HUES64 (cell line): Measurements from ENCODE around the gene ZNF516.
A peak's percentile ranks its signal among the peaks of the same experiment; 100 is the strongest.

Source experiments
- H3K27ac ChIP-seq: 2 replicates; pipeline ENCODE4 v1.7.0; 2013; ENCODE audit warnings: low read depth, low read length, inconsistent platforms
- H3K27me3 ChIP-seq: 2 replicates; pipeline ENCODE4 v1.6.1; 2013; ENCODE audit warnings: mild to moderate bottlenecking, low read length; ENCODE audit not compliant: insufficient read depth
- H3K36me3 ChIP-seq: 2 replicates; pipeline ENCODE4 v1.6.1; 2013; ENCODE audit warnings: mild to moderate bottlenecking, low read length; ENCODE audit not compliant: insufficient read depth
- H3K4me1 ChIP-seq: 2 replicates; pipeline ENCODE4 v1.6.1; 2013; ENCODE audit warnings: mild to moderate bottlenecking, low read length, moderate library complexity; ENCODE audit not compliant: insufficient read depth
- H3K4me3 ChIP-seq: 2 replicates; pipeline ENCODE4 v1.5.1; 2013; ENCODE audit warnings: mild to moderate bottlenecking, low read length, moderate library complexity
- H3K9ac ChIP-seq: 2 replicates; pipeline ENCODE4 v1.6.1; 2013; ENCODE audit warnings: mild to moderate bottlenecking, low read depth, low read length
- H3K9me3 ChIP-seq: 2 replicates; pipeline ENCODE4 v1.6.1; 2013; ENCODE audit warnings: low read depth, low read length; ENCODE audit not compliant: insufficient read depth
- WGBS: fragments of 150-250, 120-280 bp; methylation state at CpG from one replicate; pipeline ENCODE4 v1.1.7; 2013; ENCODE audit warnings: missing lambda C conversion rate; 5-methylcytosine and 5-hydroxymethylcytosine counted together

ZNF516 gene

GRCh38 chr18:76459312-76459686 is 35.7 kb downstream of the ZNF516 start:
- H3K9ac ChIP-seq, result no peak overlapping the region
- H3K4me3 ChIP-seq, result no peak overlapping the region
- 95% methylated on average over 17 of the region's 17 CpGs for WGBS
- H3K36me3 ChIP-seq, result no peaks in the 10 kb centered on the region
- H3K4me1 ChIP-seq, result peaks cover 10% of the 10 kb centered on the region
- no peak overlapping the region for H3K27ac ChIP-seq
- H3K9me3 ChIP-seq, result no peaks in the 10 kb centered on the region
- no peaks in the 10 kb centered on the region for H3K27me3 ChIP-seq

DNA sequence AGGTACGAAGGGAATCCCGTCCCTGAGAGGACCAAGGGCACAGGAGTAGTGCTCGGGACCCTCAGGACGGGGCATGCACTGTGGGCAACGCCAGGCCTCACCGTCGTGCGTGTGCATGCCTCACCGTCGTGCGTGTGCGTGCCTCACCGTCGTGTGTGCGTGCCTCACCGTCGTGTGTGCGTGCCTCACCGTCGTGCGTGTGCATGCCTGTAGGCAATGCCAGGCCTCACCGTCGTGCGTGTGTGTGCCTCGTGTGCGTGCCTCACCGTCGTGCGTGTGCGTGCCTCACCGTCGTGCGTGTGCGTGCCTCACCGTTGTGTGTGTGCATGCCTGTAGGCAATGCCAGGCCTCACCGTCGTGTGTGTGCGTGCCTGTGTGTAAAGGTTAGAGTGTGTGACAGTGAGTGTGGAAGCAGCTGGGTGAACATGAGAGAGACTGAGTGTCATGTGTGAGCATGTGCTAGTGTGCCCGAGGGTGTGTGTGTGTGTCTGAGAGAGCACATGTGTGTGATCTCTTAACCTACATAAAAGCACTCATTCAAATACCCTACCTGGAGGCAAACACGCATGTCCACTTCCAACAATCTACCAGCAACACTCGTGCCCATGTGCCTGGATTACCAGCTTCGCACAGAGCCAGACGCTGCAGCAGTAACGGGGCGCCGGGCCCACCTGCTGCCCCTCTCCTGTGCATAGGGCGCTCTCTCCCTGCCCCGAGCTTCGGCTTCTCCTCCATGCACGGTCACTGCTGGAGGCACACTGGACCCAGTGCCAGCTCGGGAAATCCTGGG is 36.3 kb downstream of the ZNF516 start:
- H3K9ac ChIP-seq, result no peak overlapping the region
- 96% methylated on average over 51 of the region's 51 CpGs for WGBS
- 0 out of 2 replicates have a peak, but pooled peaks cover under 1% of the 10 kb centered on the region for H3K27me3 ChIP-seq
- no peaks in the 10 kb centered on the region for H3K36me3 ChIP-seq
- H3K4me3 ChIP-seq, result no peak overlapping the region
- no peak overlapping the region for H3K27ac ChIP-seq
- H3K4me1 ChIP-seq, result peaks cover 15% of the 10 kb centered on the region
- no peaks in the 10 kb centered on the region for H3K9me3 ChIP-seq

DNA sequence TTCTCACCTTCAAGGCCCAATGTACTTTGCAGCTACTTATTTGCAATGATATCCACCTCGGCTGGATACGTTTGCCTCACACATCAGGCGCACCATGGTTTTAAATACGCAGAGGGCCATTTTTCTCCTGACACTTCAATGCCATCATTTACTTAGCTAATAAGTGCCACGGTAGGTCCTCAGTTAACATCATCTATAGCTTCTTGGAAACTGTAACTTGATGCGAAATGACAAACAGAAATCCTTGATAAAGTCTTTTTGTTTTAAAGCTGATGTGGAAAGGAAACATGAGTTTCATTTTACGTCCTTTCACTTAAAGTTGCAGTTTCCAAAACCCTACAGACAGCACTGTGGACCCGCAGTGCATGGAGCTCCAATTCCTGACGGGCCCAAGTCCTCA is 37.1 kb downstream of the ZNF516 start:
- H3K4me1 ChIP-seq, result peaks cover 23% of the 10 kb centered on the region
- H3K9ac ChIP-seq, result no peak overlapping the region
- no peaks in the 10 kb centered on the region for H3K36me3 ChIP-seq
- H3K27ac ChIP-seq, result no peak overlapping the region
- H3K9me3 ChIP-seq, result no peaks in the 10 kb centered on the region
- 93% methylated on average over 9 of the region's 9 CpGs for WGBS
- H3K27me3 ChIP-seq, result peaks cover 8% of the 10 kb centered on the region
- H3K4me3 ChIP-seq, result no peak overlapping the region

DNA sequence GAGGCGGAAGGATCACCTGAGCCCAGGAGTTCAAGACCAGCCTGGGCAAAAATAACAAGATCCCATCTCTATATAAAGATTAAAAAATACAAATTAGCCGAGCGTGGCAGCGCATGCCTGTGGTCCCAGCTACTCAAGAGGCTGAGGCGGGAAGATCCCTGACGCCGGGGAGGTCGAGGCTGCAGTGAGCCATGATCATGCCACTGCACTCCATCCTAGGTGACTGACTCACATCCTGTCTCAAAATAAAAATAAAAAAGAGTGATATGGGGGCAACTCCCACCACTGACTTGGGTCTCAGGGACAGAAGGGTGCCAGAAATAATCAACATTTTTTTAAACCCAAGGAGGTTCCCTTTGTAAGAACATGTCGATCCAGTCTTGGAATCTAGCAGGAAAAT is 37.6 kb downstream of the ZNF516 start:
- Histone ChIP-seq H3K4me3 (no peak overlapping the region), H3K9ac (no peak overlapping the region), H3K9me3 (no peaks in the 10 kb centered on the region), H3K4me1 (peaks cover 28% of the 10 kb centered on the region), H3K27ac (no peak overlapping the region), H3K27me3 (peaks cover 13% of the 10 kb centered on the region), H3K36me3 (no peaks in the 10 kb centered on the region)
- 97% methylated on average over 9 of the region's 9 CpGs for WGBS

DNA sequence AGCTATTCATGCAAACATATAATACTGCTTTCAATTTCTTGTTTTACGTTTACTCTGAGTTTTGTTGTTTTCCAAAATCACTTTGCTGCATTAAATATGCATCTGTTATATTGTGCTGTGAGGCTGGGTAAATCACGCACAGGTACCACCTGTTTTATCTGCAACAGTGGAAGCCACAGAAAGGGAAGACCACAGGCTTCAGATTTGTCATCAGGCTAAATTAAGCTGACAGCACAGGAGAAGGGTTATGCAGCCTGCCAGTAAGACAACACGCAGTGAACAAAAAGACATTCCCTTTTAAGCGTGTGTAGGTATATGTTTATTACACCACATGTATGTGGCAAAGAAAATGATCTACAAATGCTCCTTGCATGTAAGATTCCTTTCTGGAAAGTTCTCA is 38.2 kb downstream of the ZNF516 start:
- Histone ChIP-seq H3K9ac (no peak overlapping the region), H3K27ac (no peak overlapping the region), H3K4me1 (peaks cover 34% of the 10 kb centered on the region), H3K9me3 (no peaks in the 10 kb centered on the region), H3K27me3 (peaks cover 19% of the 10 kb centered on the region), H3K4me3 (no peak overlapping the region), H3K36me3 (no peaks in the 10 kb centered on the region)
- WGBS, result 95% methylated on average over 4 of the region's 4 CpGs

DNA sequence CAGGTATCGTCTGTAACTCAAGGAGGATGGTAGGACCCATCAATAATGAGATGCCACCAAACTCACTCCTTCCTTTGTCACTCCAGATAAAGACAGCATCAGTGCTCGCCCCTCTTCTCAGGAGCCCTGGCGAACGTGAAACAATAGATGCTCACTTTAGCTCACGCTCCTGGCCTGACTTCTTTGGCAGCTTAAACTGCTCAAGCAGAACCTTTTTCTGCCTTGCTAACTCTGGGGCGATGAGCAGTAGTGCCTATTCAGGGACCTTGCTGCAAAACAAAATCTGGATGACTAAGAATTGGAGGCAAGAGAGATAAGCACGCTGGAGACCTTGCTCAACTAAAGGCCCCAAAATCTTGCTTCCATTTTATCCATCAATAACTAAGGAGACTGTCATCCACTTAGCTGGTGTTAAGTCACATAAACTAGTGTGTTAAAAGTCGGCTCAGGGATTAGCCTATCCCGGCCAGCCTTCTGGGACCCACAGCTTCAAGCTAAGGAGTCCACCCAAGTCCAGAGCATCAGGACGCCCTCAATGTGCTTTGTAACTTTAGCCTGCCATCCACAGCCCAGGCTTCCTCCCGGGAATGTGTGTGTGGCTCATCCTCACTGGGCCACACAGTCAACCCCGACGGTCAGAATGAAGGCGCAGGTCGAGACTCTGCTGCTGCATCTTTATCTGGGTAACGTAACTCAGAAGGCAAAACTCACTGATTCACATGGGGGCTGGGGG is 38.9 kb downstream of the ZNF516 start:
- no peak overlapping the region for H3K9ac ChIP-seq

GRCh38 chr18:76455003-76455676 is 39.9 kb downstream of the ZNF516 start:
- 88% methylated on average over 8 of the region's 8 CpGs for WGBS
- H3K36me3 ChIP-seq, result no peaks in the 10 kb centered on the region
- H3K27me3 ChIP-seq, result peaks cover 32% of the 10 kb centered on the region
- no peaks in the 10 kb centered on the region for H3K9me3 ChIP-seq
- no peak overlapping the region for H3K27ac ChIP-seq
- no peak overlapping the region for H3K4me3 ChIP-seq
- no peak overlapping the region for H3K9ac ChIP-seq
- peaks cover 46% of the 10 kb centered on the region for H3K4me1 ChIP-seq

More for the DNA sequence above, 38.9 kb downstream of the ZNF516 start:
- H3K36me3 ChIP-seq, result no peaks in the 10 kb centered on the region
- H3K9me3 ChIP-seq, result no peaks in the 10 kb centered on the region
- peaks cover 26% of the 10 kb centered on the region for H3K27me3 ChIP-seq
- no peak overlapping the region for H3K4me3 ChIP-seq
- WGBS, result 82% methylated on average over 16 of the region's 16 CpGs
- H3K4me1 ChIP-seq, result peaks cover 40% of the 10 kb centered on the region
- H3K27ac ChIP-seq, result no peak overlapping the region

DNA sequence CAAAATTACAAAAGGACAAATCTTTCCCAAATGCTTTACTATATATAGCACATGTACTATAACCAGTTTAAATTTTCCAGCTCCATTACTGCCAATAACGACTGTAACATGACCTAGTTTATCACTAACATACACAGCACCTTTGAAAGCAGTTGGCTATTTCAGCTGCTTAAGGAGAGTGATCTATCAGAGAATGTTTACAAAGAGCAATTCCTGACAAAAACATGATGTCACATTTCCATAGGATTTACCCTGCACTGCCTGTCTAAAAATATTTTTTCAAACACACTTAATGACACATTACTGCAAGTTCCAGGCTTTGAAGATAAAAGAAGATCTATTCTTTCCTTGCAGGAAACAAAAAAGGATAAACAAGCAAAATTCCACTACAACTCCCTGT is 40.6 kb downstream of the ZNF516 start:
- Histone ChIP-seq H3K4me3 (no peak overlapping the region), H3K27me3 (peaks cover 32% of the 10 kb centered on the region), H3K9ac (no peak overlapping the region), H3K9me3 (no peaks in the 10 kb centered on the region), H3K36me3 (no peaks in the 10 kb centered on the region), H3K27ac (no peak overlapping the region), H3K4me1 (peaks cover 52% of the 10 kb centered on the region)
- 47% methylated on average over 1 of the region's 1 CpG for WGBS

- Histone ChIP-seq H3K9ac (no peak overlapping the region), H3K27ac (no peak overlapping the region), H3K36me3 (no peaks in the 10 kb centered on the region), H3K27me3 (peaks cover 32% of the 10 kb centered on the region), H3K4me1 (peaks cover 53% of the 10 kb centered on the region), H3K4me3 (no peak overlapping the region), H3K9me3 (no peaks in the 10 kb centered on the region)
- 82% methylated on average over 5 of the region's 5 CpGs for WGBS
These were observed 41.1 kb downstream of the ZNF516 start for GRCh38 chr18:76453932-76454331.

- WGBS, result 31% methylated on average over 7 of the region's 7 CpGs
- H3K27ac ChIP-seq, result peak overlapping the region; percentile 13; the same call in 1 of the 2 replicates
- peak overlapping the region; percentile 12; the same call in 1 of the 2 replicates for H3K4me3 ChIP-seq
- no peak overlapping the region for H3K9ac ChIP-seq
- H3K36me3 ChIP-seq, result no peaks in the 10 kb centered on the region
- no peaks in the 10 kb centered on the region for H3K9me3 ChIP-seq
- H3K27me3 ChIP-seq, result peaks cover 32% of the 10 kb centered on the region
- H3K4me1 ChIP-seq, result peaks cover 57% of the 10 kb centered on the region
These were observed 41.9 kb downstream of the ZNF516 start for GRCh38 chr18:76453057-76453561.

DNA sequence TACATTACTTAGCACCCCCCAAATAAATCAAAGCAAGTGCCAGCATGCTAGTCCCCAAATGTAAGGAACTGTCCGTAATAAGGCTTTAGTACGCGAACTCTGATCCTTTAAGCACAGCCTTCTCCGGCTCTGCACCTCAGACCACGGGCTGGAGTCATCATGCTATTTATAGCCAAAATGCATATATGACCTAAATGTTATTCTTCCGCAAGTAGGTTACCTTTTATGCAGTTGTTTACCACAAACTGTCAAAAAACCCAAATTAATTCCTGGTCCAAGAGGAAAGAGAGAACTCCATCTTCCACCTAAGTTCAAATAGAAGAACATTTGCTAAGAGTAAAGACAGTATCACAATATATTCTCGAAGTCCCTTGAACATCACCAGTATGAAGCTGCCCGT is 42.7 kb downstream of the ZNF516 start:
- H3K27me3 ChIP-seq, result peaks cover 32% of the 10 kb centered on the region
- 35% methylated on average over 8 of the region's 8 CpGs for WGBS
- peaks cover 57% of the 10 kb centered on the region for H3K4me1 ChIP-seq
- no peaks in the 10 kb centered on the region for H3K9me3 ChIP-seq
- H3K9ac ChIP-seq, result no peak overlapping the region
- H3K4me3 ChIP-seq, result peak overlapping the region; percentile 52
- no peaks in the 10 kb centered on the region for H3K36me3 ChIP-seq
- H3K27ac ChIP-seq, result no peak overlapping the region; the same call in 1 of the 2 replicates
